Measurements from ENCODE around the gene E2F3. TPM values are rescaled to one million over a fixed set of nuclear protein-coding genes. Genes with fewer than 3 reads are reported as not detected.

Gene E2F3
- total and polyA plus RNA-seq, 10 of the 15 experiments (the other 5 are each of a cell fraction or from before 2014, with no cell fraction given): 5.1 to 16.8 (median 10.6) TPM

DNA sequence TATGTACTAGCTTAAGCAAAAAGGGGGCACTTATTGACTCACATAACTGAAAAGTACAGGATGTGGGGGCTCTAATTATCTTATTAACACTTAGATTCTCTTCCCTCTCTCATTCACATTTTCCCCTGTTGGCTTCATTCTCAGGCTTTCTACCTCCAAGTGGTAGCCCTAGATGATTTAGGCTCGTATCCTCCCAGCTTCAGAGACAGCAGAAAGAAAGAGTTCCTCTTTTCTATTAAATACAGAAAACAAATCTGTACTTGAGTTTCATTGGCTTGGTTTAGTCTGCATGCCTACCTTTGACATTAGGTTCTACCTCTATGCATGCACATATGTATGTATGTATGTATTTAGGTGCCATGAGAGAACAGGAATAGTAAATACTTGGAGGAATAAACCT, 15.5 kb upstream of the E2F3 start:
- RAD21 ChIA-PET (ENCODE audit: unreplicated experiment): no interaction called here
- FAIRE-seq (no peak), ATAC-seq (no peak; the same call in 2 of the 3 replicates), DNase-seq (ENCODE audit: low read depth, low spot score) (no peak)
- POLR2A ChIA-PET: interaction anchor here (0.6 kb wide), 1 partner anchor 549 kb away, joined by 3 read pairs; no protein-coding TSS in a partner anchor
- no peak overlapping the region for H3K4me2 ChIP-seq (ENCODE audit: control insufficient read depth, insufficient read depth)
- H4K20me1 ChIP-seq (ENCODE audit: control insufficient read depth, insufficient read depth): no peaks in the 10 kb centered on the region
- SMC1A ChIA-PET (ENCODE audit: uncharacterized antibody, unreplicated experiment): interaction anchor here (0.8 to 1.3 kb wide), 2 partner anchors 58 to 145 kb away, joined by 3 to 4 read pairs; no protein-coding TSS in a partner anchor
- intact Hi-C loops (cut with micrococcal nuclease; ENCODE audit: unreplicated experiment) (no loop called here), in situ Hi-C loops (cut with MboI) (no loop called here)
- H3K4me3 ChIP-seq: no peak overlapping the region
- H3K9ac ChIP-seq (ENCODE audit: control insufficient read depth, insufficient read depth, low read length): no peak overlapping the region
- no TSS peak for BruUV-seq (replicated peaks)
- H3K27ac ChIP-seq (ENCODE audit: control insufficient read depth, insufficient read depth): no peak overlapping the region
- H3K27me3 ChIP-seq (replicated peaks in 1 of 2; ENCODE audit: control insufficient read depth in 2 of 2, insufficient read depth in 2 of 2, low read length in 1 of 2): no peaks in the 10 kb centered on the region
- no peaks in the 10 kb centered on the region for H3K4me1 ChIP-seq (ENCODE audit: control insufficient read depth, insufficient read depth, low read length)
- TF ChIP-seq SMARCA5 (IDR thresholded peaks at IDR 0.05): no peak
- TF ChIP-seq SPI1 (IDR thresholded peaks at IDR 0.05; ENCODE audit: borderline replicate concordance, insufficient read depth, low read depth, low read length): peak; percentile 40; the same call in 1 of the 2 replicates
- H3K9me3 ChIP-seq (replicated peaks; ENCODE audit: control insufficient read depth, insufficient read depth, low read length): no peaks in the 10 kb centered on the region; the same call in 2 of the 3 replicates
- H3K36me3 ChIP-seq (ENCODE audit: control insufficient read depth in 2 of 2, insufficient read depth in 2 of 2, low read length in 1 of 2): no peaks in the 10 kb centered on the region
- WGBS (ENCODE audit: insufficient coverage, insufficient replicate concordance, low lambda C conversion rate, missing lambda C conversion rate): 21% methylated on average over 1 of the region's 1 CpG
- CTCF ChIA-PET: no interaction called here
- H2AFZ ChIP-seq (ENCODE audit: control insufficient read depth, low read depth, low read length): no peak overlapping the region
- H3K79me2 ChIP-seq (ENCODE audit: control insufficient read depth, insufficient read depth, low read length): no peaks in the 10 kb centered on the region

DNA sequence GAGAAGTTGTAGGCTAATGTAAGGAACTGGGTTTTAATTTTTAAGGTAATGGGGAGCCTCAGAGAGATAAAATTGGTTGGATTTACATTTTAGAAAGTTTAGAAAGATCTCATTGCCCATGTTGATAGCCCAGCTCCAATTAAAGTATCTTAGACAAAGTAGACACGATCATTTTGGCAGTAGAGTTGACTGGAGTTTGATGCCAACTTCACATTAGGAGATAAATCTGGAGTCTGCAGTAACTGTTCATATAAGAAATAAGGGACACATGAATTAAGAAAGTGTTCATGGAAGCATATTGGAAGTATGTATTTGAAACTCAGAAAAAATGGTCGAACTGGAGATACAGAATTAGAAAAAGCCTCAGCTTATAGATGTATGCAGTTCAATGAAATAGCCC, 12.6 kb upstream of the E2F3 start:
- ChIA-PET POLR2A (no interaction called here), CTCF (no interaction called here), SMC1A (ENCODE audit: uncharacterized antibody, unreplicated experiment) (interaction anchor here (0.6 to 1.3 kb wide), 5 partner anchors 11 to 128 kb away, joined by 3 to 5 read pairs (median 3); no protein-coding TSS in a partner anchor), RAD21 (ENCODE audit: unreplicated experiment) (no interaction called here)
- in situ Hi-C loops (cut with MboI) (no loop called here), intact Hi-C loops (cut with micrococcal nuclease; ENCODE audit: unreplicated experiment) (no loop called here)
- Histone ChIP-seq H3K27me3 (replicated peaks in 1 of 2; ENCODE audit: control insufficient read depth in 2 of 2, insufficient read depth in 2 of 2, low read length in 1 of 2) (no peaks in the 10 kb centered on the region), H3K36me3 (ENCODE audit: control insufficient read depth in 2 of 2, insufficient read depth in 2 of 2, low read length in 1 of 2) (no peaks in the 10 kb centered on the region), H3K9ac (ENCODE audit: control insufficient read depth, insufficient read depth, low read length) (no peak overlapping the region), H3K9me3 (replicated peaks; ENCODE audit: control insufficient read depth, insufficient read depth, low read length) (no peaks in the 10 kb centered on the region), H3K79me2 (ENCODE audit: control insufficient read depth, insufficient read depth, low read length) (no peaks in the 10 kb centered on the region), H3K4me2 (ENCODE audit: control insufficient read depth, insufficient read depth) (no peak overlapping the region), H2AFZ (ENCODE audit: control insufficient read depth, low read depth, low read length) (no peak overlapping the region), H3K4me1 (ENCODE audit: control insufficient read depth, insufficient read depth, low read length) (no peaks in the 10 kb centered on the region), H3K27ac (ENCODE audit: control insufficient read depth, insufficient read depth) (no peak overlapping the region), H4K20me1 (ENCODE audit: control insufficient read depth, insufficient read depth) (no peaks in the 10 kb centered on the region), H3K4me3 (no peak overlapping the region)
- BruUV-seq (replicated peaks): no TSS peak
- DNase-seq (ENCODE audit: low read depth, low spot score) (no peak), ATAC-seq (no peak), FAIRE-seq (no peak)
- no peak for TF ChIP-seq YBX1 (IDR thresholded peaks at IDR 0.05)
- no peak for TF ChIP-seq BRCA1 (IDR thresholded peaks at IDR 0.05; ENCODE audit: low read depth, low read length)
- TF ChIP-seq BMI1 (IDR thresholded peaks at IDR 0.05; ENCODE audit: borderline replicate concordance): no peak
- no peak for TF ChIP-seq POU2F2 (IDR thresholded peaks at IDR 0.05; ENCODE audit: borderline replicate concordance, low read depth, low read length)
- no peak for TF ChIP-seq PAX8 (IDR thresholded peaks at IDR 0.05)
- TF ChIP-seq IKZF2 (IDR thresholded peaks at IDR 0.05): no peak
- 6% methylated on average over 2 of the region's 2 CpGs for WGBS (ENCODE audit: insufficient coverage, insufficient replicate concordance, low lambda C conversion rate, missing lambda C conversion rate)
